ENCODE measurements around the gene CHRNB4. TPM values are rescaled to one million over a fixed set of nuclear protein-coding genes. Genes with fewer than 3 reads are reported as not detected.
A peak's percentile ranks its signal among the peaks of the same experiment; 100 is the strongest.

The CHRNB4 gene
- total RNA-seq, 1 donor from 2014 or later: 3.2 TPM

DNA sequence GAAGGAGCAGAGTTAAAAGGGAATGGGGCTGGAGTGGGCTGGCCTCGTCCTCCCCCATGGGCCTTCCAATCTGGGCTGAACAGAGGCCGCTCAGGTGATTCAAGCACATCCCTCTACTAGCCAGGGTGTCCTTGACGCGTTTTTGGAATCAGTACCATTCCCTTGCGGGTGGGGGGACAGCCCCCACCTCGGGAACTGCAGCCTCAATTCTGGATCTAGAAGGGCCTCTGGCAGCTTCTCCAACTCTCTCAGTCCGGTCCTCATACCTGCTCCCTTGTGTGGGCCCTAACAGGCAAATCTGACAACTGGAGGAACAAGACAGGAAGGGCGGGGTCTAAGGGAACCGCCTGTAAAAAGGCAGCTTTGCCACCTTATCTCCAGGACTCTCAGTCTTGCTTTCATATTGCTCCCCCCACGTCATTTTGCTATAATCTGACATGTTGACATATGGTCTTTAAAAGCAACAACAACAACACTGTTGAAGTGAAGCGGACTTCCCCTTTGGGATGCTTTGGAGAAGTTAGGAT lies 802 bp upstream of the CHRNB4 start:
- Mint-ChIP-seq H3K9me3 (peaks cover 4% of the 10 kb centered on the region), H3K36me3 (no peaks in the 10 kb centered on the region), H3K27me3 (ENCODE audit: low read depth) (no peaks in the 10 kb centered on the region), H3K4me1 (peaks cover 21% of the 10 kb centered on the region), H3K4me3 (peak overlapping the region; percentile 72), H3K27ac (no peak overlapping the region)
- TF ChIP-seq, protein P1, sequence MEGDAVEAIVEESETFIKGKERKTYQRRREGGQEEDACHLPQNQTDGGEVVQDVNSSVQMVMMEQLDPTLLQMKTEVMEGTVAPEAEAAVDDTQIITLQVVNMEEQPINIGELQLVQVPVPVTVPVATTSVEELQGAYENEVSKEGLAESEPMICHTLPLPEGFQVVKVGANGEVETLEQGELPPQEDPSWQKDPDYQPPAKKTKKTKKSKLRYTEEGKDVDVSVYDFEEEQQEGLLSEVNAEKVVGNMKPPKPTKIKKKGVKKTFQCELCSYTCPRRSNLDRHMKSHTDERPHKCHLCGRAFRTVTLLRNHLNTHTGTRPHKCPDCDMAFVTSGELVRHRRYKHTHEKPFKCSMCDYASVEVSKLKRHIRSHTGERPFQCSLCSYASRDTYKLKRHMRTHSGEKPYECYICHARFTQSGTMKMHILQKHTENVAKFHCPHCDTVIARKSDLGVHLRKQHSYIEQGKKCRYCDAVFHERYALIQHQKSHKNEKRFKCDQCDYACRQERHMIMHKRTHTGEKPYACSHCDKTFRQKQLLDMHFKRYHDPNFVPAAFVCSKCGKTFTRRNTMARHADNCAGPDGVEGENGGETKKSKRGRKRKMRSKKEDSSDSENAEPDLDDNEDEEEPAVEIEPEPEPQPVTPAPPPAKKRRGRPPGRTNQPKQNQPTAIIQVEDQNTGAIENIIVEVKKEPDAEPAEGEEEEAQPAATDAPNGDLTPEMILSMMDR (IDR thresholded peaks at IDR 0.05; ENCODE audit: unreplicated experiment): no peak
- no peak for DNase-seq (ENCODE audit: low spot score in 2 of 2, unreplicated experiment in 2 of 2)

GRCh38 chr15:78640527-78641101 lies 396 bp downstream of the CHRNB4 start:
- no peak for DNase-seq (ENCODE audit: low spot score in 2 of 2, unreplicated experiment in 2 of 2)
- no peak overlapping the region for H3K27ac Mint-ChIP-seq
- TF ChIP-seq, protein P1 (IDR thresholded peaks at IDR 0.05; ENCODE audit: unreplicated experiment): no peak

GRCh38 chr15:78638658-78639314 lies 2.2 kb downstream of the CHRNB4 start:
- H3K27me3 Mint-ChIP-seq (ENCODE audit: low read depth): no peaks in the 10 kb centered on the region
- no peaks in the 10 kb centered on the region for H3K9me3 Mint-ChIP-seq
- DNase-seq (ENCODE audit: low spot score in 2 of 2, unreplicated experiment in 2 of 2): peak; percentile 58 to 83

More at GRCh38 chr15:78640527-78641101, 396 bp downstream of the CHRNB4 start:
- H3K36me3 Mint-ChIP-seq: no peaks in the 10 kb centered on the region
- peak overlapping the region; percentile 73 for H3K4me3 Mint-ChIP-seq
- H3K9me3 Mint-ChIP-seq: peaks cover 4% of the 10 kb centered on the region
- no peaks in the 10 kb centered on the region for H3K27me3 Mint-ChIP-seq (ENCODE audit: low read depth)
- H3K4me1 Mint-ChIP-seq: peaks cover 21% of the 10 kb centered on the region

DNA sequence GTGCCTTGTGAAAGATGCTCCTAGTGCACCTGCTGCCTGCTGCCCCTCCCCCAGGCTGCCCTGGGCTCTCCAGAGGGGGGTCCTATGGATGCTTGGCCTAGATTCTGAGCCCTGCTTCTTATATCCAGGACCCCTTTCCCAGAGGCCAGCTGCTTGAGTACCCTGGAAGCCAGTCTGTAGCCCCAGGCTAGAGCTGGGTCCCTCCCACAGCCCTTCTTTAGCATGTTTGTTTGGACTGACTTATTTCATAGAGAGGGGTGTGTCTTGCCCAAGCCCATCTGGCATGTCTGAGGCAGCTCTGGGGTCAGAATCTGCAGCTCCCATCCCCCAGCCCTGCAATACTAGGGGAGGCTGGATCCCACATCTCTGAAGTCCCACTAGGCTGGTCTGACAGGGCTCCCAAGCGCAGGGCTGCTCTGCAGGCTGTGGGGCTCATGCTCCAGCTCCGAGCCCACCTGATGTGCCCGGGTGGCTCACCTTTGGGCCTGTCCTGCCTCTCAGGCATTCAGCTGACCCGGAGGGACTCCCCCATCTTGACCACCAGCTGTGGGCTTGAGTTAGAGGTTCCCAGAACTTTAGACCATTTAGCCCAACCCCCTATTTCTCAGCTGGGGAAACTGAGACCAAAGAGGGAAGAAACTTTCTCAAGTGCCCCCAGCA lies 3.1 kb downstream of the CHRNB4 start:
- no peak for DNase-seq (ENCODE audit: low spot score in 2 of 2, unreplicated experiment in 2 of 2)
- peaks cover 8% of the 10 kb centered on the region for H3K9me3 Mint-ChIP-seq
- no peak overlapping the region for H3K27ac Mint-ChIP-seq
- no peaks in the 10 kb centered on the region for H3K27me3 Mint-ChIP-seq (ENCODE audit: low read depth)
- TF ChIP-seq, protein P1 (IDR thresholded peaks at IDR 0.05; ENCODE audit: unreplicated experiment): no peak
- peaks cover 7% of the 10 kb centered on the region for H3K36me3 Mint-ChIP-seq
- no peak overlapping the region for H3K4me3 Mint-ChIP-seq
- H3K4me1 Mint-ChIP-seq: peaks cover 21% of the 10 kb centered on the region

More at GRCh38 chr15:78638658-78639314, 2.2 kb downstream of the CHRNB4 start:
- Mint-ChIP-seq H3K4me3 (peak overlapping the region; percentile 10), H3K27ac (peak overlapping the region; percentile 59), H3K4me1 (peaks cover 21% of the 10 kb centered on the region), H3K36me3 (no peaks in the 10 kb centered on the region)
- TF ChIP-seq, protein P1 (IDR thresholded peaks at IDR 0.05; ENCODE audit: unreplicated experiment): peak; percentile 83

DNA sequence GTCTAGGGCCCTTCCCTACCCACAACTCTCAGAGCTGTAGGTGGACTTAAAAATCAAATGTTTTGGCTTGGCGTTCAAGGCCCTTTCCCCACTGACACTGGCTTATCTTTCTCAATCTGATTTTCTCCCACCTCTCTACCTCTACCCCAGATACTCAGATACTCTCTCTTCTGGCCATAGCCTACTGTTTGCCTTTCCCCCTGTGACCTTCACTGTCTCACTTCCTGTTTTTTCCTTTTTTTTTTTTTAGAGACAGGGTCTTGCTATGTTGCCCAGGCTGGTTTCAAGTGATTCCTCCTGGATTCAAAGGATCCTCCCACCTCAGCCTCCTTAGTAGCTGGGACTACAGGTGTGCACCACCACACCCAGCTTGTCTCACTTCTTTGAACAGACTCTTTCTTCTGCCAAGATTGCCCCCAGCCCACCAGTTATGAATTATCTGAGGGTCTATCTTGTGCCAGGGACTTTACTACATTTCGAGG lies 4.6 kb downstream of the CHRNB4 start:
- DNase-seq (ENCODE audit: low spot score in 2 of 2, unreplicated experiment in 2 of 2): no peak
- H3K36me3 Mint-ChIP-seq: peaks cover 17% of the 10 kb centered on the region
- no peak overlapping the region for H3K4me3 Mint-ChIP-seq
- peaks cover 3% of the 10 kb centered on the region for H3K27me3 Mint-ChIP-seq (ENCODE audit: low read depth)
- TF ChIP-seq, protein P1 (IDR thresholded peaks at IDR 0.05; ENCODE audit: unreplicated experiment): no peak
- H3K27ac Mint-ChIP-seq: no peak overlapping the region
- peaks cover 13% of the 10 kb centered on the region for H3K9me3 Mint-ChIP-seq
- H3K4me1 Mint-ChIP-seq: peaks cover 13% of the 10 kb centered on the region

All from mesothelial cell of epicardium (in vitro differentiated cells).